Endodermal cell (in vitro differentiated cells): Measurements from ENCODE around the gene OSBPL5. TPM values are rescaled to one million over a fixed set of nuclear protein-coding genes. Genes with fewer than 3 reads are reported as not detected.

ENCODE experiments used
- DNase-seq: peaks from one replicate; pipeline ENCODE4 v3.0.0-alpha.2; 2017
- H3K27ac ChIP-seq: 2 replicates; pipeline ENCODE4 v1.5.1; 2013; ENCODE audit warnings: mild to moderate bottlenecking, low read depth, low read length, moderate library complexity
- H3K27me3 ChIP-seq: 2 replicates; pipeline ENCODE4 v1.6.1; 2013; ENCODE audit warnings: mild to moderate bottlenecking, low read length, moderate library complexity; ENCODE audit not compliant: insufficient read depth, control insufficient read depth, poor library complexity, severe bottlenecking
- H3K36me3 ChIP-seq: 2 replicates; pipeline ENCODE4 v1.7.0; 2013; ENCODE audit warnings: mild to moderate bottlenecking, low read length, moderate library complexity; ENCODE audit not compliant: control insufficient read depth, insufficient read depth
- H3K4me1 ChIP-seq: one replicate; pipeline ENCODE4 v1.7.0; 2013; ENCODE audit warnings: low read length; ENCODE audit not compliant: control insufficient read depth, insufficient read depth
- H3K4me3 ChIP-seq: 2 replicates; pipeline ENCODE4 v1.5.1; 2013; ENCODE audit warnings: mild to moderate bottlenecking, low read length, moderate library complexity
- H3K9ac ChIP-seq: 2 replicates; pipeline ENCODE4 v1.6.1; 2013; ENCODE audit warnings: mild to moderate bottlenecking, low read length, moderate library complexity; ENCODE audit not compliant: poor library complexity, severe bottlenecking; ENCODE audit errors: extremely low read depth
- H3K9me3 ChIP-seq: 2 replicates; pipeline ENCODE4 v1.6.1; 2013; ENCODE audit warnings: mild to moderate bottlenecking, low read length, moderate library complexity; ENCODE audit not compliant: control insufficient read depth
- H3K27ac Mint-ChIP-seq: 2 replicates; pipeline ENCODE4 v1.8.0; 2020; ENCODE audit warnings: mixed read lengths
- H3K27me3 Mint-ChIP-seq: 2 replicates; pipeline ENCODE4 v1.8.0; 2021; ENCODE audit warnings: mild to moderate bottlenecking, mixed read lengths; ENCODE audit not compliant: insufficient read depth
- H3K36me3 Mint-ChIP-seq: 2 replicates; pipeline ENCODE4 v1.8.0; 2020; ENCODE audit warnings: low read depth, mixed read lengths
- H3K4me1 Mint-ChIP-seq: 2 replicates; pipeline ENCODE4 v1.8.0; 2020; ENCODE audit warnings: mixed read lengths
- H3K4me3 Mint-ChIP-seq: 2 replicates; pipeline ENCODE4 v1.8.0; 2020; ENCODE audit warnings: mild to moderate bottlenecking, moderate library complexity, mixed read lengths
- H3K9me3 Mint-ChIP-seq: 2 replicates; pipeline ENCODE4 v1.8.0; 2020; ENCODE audit warnings: mild to moderate bottlenecking, mixed read lengths
- WGBS, 2 experiments: methylation state at CpG; one replicate each; pipeline versions ENCODE4 v1.1.5 to v1.1.7; 2013; ENCODE audit warnings: missing lambda C conversion rate in 2 of 2, mixed read lengths in 1 of 2; ENCODE audit not compliant: insufficient coverage in 1 of 2, insufficient read length in 1 of 2; 5-methylcytosine and 5-hydroxymethylcytosine counted together
- total RNA-seq, 2 donors: library from RNA; stranded (reverse); fragmentation: NEBNext Ultra II Directional in 1 of 2; extraction: Animal tissue kit (Norgen Biotek cat#: 25700) in 1 of 2; gene quantifications; 2 replicates in 1 of 2; 3 replicates in 1 of 2; pipeline ENCODE4 v1.2.1, GENCODE V29; 2021
- TF ChIP-seq, protein P1 (sequence below): fragments of 200-600 bp; sonication (generic); conservative IDR thresholded peaks from 2 replicates; pipeline ENCODE4 v1.5.0; 2021; ENCODE audit warnings: antibody characterized with exemption, mild to moderate bottlenecking

The OSBPL5 gene
- total RNA-seq, 2 donors from 2014 or later = 1.2 to 4.8 TPM

DNA sequence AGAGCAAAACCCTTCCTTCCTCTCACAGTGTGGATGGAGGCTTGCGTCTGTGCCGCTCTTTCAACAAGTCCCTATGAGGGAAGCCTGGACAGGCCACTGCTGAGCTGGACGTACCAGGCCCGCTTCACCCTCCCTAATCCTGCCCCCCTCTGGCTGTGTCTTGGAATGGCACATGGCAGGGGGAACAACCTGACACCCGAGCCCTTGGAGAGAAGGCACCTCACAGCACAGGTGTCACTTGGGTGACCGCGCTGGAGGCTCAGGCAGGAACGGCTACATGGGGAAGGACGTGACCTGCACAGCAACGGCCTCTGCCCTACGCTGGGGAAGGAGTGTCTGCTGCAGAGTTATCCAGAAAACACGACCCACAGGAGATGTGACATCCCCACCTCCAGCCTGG lies 118.9 kb downstream of the OSBPL5 start:
- H3K9me3 Mint-ChIP-seq = no peaks in the 10 kb centered on the region
- 96% methylated on average over 8 to 12 of the region's 12 CpGs for WGBS, 2 experiments
- Histone ChIP-seq H3K9me3 (no peaks in the 10 kb centered on the region), H3K27me3 (no peaks in the 10 kb centered on the region), H3K27ac (no peak overlapping the region), H3K9ac (no peak overlapping the region), H3K4me3 (no peak overlapping the region), H3K4me1 (peaks cover 2% of the 10 kb centered on the region), H3K36me3 (peaks cover 18% of the 10 kb centered on the region)
- no peaks in the 10 kb centered on the region for H3K27me3 Mint-ChIP-seq
- H3K4me3 Mint-ChIP-seq = no peak overlapping the region
- TF ChIP-seq, protein P1, sequence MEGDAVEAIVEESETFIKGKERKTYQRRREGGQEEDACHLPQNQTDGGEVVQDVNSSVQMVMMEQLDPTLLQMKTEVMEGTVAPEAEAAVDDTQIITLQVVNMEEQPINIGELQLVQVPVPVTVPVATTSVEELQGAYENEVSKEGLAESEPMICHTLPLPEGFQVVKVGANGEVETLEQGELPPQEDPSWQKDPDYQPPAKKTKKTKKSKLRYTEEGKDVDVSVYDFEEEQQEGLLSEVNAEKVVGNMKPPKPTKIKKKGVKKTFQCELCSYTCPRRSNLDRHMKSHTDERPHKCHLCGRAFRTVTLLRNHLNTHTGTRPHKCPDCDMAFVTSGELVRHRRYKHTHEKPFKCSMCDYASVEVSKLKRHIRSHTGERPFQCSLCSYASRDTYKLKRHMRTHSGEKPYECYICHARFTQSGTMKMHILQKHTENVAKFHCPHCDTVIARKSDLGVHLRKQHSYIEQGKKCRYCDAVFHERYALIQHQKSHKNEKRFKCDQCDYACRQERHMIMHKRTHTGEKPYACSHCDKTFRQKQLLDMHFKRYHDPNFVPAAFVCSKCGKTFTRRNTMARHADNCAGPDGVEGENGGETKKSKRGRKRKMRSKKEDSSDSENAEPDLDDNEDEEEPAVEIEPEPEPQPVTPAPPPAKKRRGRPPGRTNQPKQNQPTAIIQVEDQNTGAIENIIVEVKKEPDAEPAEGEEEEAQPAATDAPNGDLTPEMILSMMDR = peak; percentile 54
- H3K36me3 Mint-ChIP-seq = peaks cover 31% of the 10 kb centered on the region
- no peak overlapping the region for H3K27ac Mint-ChIP-seq
- H3K4me1 Mint-ChIP-seq = peaks cover 8% of the 10 kb centered on the region
- peak; percentile 72 for DNase-seq

DNA sequence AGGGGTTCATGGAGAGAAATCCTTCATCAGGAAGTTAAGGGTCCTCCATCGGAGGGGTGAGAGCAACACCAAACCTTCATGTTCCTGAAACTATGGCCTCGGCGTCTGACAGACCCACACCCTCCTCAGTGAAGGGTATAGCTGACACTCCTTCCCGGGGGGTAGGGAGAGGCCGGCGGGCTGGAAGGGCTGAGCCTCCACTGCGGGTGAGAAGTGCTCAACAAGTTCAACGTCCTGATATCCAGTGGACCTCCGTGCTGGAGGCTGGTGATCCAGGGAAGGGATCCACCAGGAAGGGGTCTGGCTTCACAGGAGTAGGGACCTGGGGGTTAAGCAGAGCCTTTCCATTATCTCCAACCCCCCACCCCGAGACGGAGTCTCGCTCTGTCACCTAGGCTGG lies 120.2 kb downstream of the OSBPL5 start:
- Mint-ChIP-seq H3K4me3 (no peak overlapping the region), H3K4me1 (no peaks in the 10 kb centered on the region), H3K36me3 (peaks cover 41% of the 10 kb centered on the region), H3K27me3 (no peaks in the 10 kb centered on the region), H3K27ac (no peak overlapping the region), H3K9me3 (no peaks in the 10 kb centered on the region)
- no peaks in the 10 kb centered on the region for H3K27me3 ChIP-seq
- no peak for DNase-seq
- H3K9ac ChIP-seq = no peak overlapping the region
- no peaks in the 10 kb centered on the region for H3K4me1 ChIP-seq
- no peak overlapping the region for H3K27ac ChIP-seq
- H3K36me3 ChIP-seq = peaks cover 31% of the 10 kb centered on the region
- 98% methylated on average over 8 to 12 of the region's 12 CpGs for WGBS, 2 experiments
- no peaks in the 10 kb centered on the region for H3K9me3 ChIP-seq
- no peak overlapping the region for H3K4me3 ChIP-seq
- TF ChIP-seq, protein P1 = no peak

DNA sequence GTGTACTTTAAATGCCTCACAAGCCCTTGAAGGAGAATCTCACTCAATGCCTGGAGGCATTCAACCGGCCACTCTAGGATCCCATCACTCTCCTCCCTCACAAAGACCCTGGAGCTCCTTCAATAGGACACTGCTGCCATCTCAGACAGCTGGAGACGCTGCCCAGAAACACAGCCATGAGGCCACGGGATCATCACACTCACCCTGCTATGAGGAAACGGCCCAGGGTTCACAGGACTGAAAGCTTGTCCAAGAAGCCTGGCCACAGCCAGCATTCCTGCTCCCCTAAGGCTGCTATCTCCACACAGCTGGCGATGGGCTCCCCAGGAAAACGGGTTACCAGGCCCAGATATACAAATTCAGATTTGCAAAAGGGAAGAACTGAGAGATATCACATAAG lies 121.1 kb downstream of the OSBPL5 start:
- Histone ChIP-seq H3K36me3 (peaks cover 40% of the 10 kb centered on the region), H3K27me3 (no peaks in the 10 kb centered on the region), H3K4me3 (no peak overlapping the region), H3K9ac (no peak overlapping the region), H3K9me3 (no peaks in the 10 kb centered on the region), H3K4me1 (no peaks in the 10 kb centered on the region), H3K27ac (no peak overlapping the region)
- Mint-ChIP-seq H3K27me3 (no peaks in the 10 kb centered on the region), H3K36me3 (peaks cover 43% of the 10 kb centered on the region), H3K9me3 (no peaks in the 10 kb centered on the region), H3K4me3 (no peak overlapping the region), H3K27ac (peak overlapping the region; percentile 64), H3K4me1 (no peaks in the 10 kb centered on the region)
- TF ChIP-seq, protein P1 = no peak
- no peak for DNase-seq
- 88 to 94% methylated on average over 6 of the region's 6 CpGs for WGBS, 2 experiments
